ENCODE measurements around the gene NMBR.
"Not testable (repeated sequence)": the region's sequence is repeated elsewhere in the genome, so short reads cannot be mapped to it uniquely, and the experiment has no call there.

NMBR gene

GRCh38 chr6:142058551-142059290 lies 88.2 kb downstream of the NMBR start:
- DNase-seq (ENCODE audit: low spot score) = no peak

GRCh38 chr6:142055219-142055618 lies 91.7 kb downstream of the NMBR start:
- no peak for DNase-seq (ENCODE audit: low spot score)

- DNase-seq (ENCODE audit: low spot score) = no peak
These were observed 95.5 kb downstream of the NMBR start for GRCh38 chr6:142051404-142051803.

GRCh38 chr6:142048593-142048980 lies 98.3 kb downstream of the NMBR start:
- no peak for DNase-seq (ENCODE audit: low spot score)

- no peak for DNase-seq (ENCODE audit: low spot score)
These were observed 98.9 kb downstream of the NMBR start for GRCh38 chr6:142047934-142048592.

GRCh38 chr6:142045380-142046278 lies 101.3 kb downstream of the NMBR start:
- no peak for DNase-seq (ENCODE audit: low spot score)

- DNase-seq (ENCODE audit: low spot score) = no peak
These were observed 111.0 kb downstream of the NMBR start for GRCh38 chr6:142035890-142036289.

GRCh38 chr6:142031035-142031434 lies 115.9 kb downstream of the NMBR start:
- no peak for DNase-seq (ENCODE audit: low spot score)

- peak; percentile 56 for DNase-seq (ENCODE audit: low spot score)
These were observed 116.8 kb downstream of the NMBR start for GRCh38 chr6:142030115-142030619.

GRCh38 chr6:142028527-142028926 lies 118.4 kb downstream of the NMBR start:
- DNase-seq (ENCODE audit: low spot score) = no peak

GRCh38 chr6:142027804-142028203 lies 119.1 kb downstream of the NMBR start:
- not testable (repeated sequence) for DNase-seq (ENCODE audit: low spot score)

GRCh38 chr6:142027074-142027473 lies 119.8 kb downstream of the NMBR start:
- DNase-seq (ENCODE audit: low spot score) = no peak

GRCh38 chr6:142026471-142026870 lies 120.5 kb downstream of the NMBR start:
- DNase-seq (ENCODE audit: low spot score) = no peak

Data from ecto neural progenitor cell (in vitro differentiated cells).